Osteoblast (primary cell): Measurements from ENCODE around the gene KCNH5. TPM values are rescaled to one million over a fixed set of nuclear protein-coding genes. Genes with fewer than 3 reads are reported as not detected.

ENCODE experiments used
- DNase-seq: peaks from one replicate; pipeline ENCODE4 v3.0.0; 2011; ENCODE audit warnings: low spot score, mixed read lengths; ENCODE audit not compliant: insufficient read length; ENCODE audit errors: missing footprints
- H2AFZ ChIP-seq: 2 replicates; pipeline ENCODE4 v1.6.0; 2011; ENCODE audit warnings: mild to moderate bottlenecking, low read length
- H3K27ac ChIP-seq: 2 replicates; pipeline ENCODE4 v1.5.1; 2011; ENCODE audit warnings: mild to moderate bottlenecking, low read depth, low read length, moderate library complexity
- H3K27me3 ChIP-seq: 2 replicates; pipeline ENCODE4 v1.6.0; 2012; ENCODE audit warnings: mild to moderate bottlenecking, control low read depth, inconsistent platforms, low read length, moderate library complexity; ENCODE audit not compliant: insufficient read depth
- H3K36me3 ChIP-seq: 2 replicates; pipeline ENCODE4 v1.5.1; 2011; ENCODE audit warnings: mild to moderate bottlenecking, low read length, control low read depth, moderate library complexity; ENCODE audit not compliant: insufficient read depth
- H3K4me1 ChIP-seq: 2 replicates; pipeline ENCODE4 v1.5.1; 2011; ENCODE audit warnings: mild to moderate bottlenecking, low read length, control low read depth, moderate library complexity; ENCODE audit not compliant: insufficient read depth
- H3K4me2 ChIP-seq: 2 replicates; pipeline ENCODE4 v1.6.0; 2011; ENCODE audit warnings: mild to moderate bottlenecking, low read length; ENCODE audit not compliant: insufficient read depth
- H3K4me3 ChIP-seq: fragments of 200-600 bp; sonication (generic); 3 replicates; pipeline ENCODE4 v1.5.1; 2012; ENCODE audit warnings: mild to moderate bottlenecking, low read length, inconsistent platforms; ENCODE audit not compliant: insufficient read depth
- H3K79me2 ChIP-seq: 2 replicates; pipeline ENCODE4 v1.6.0; 2012; ENCODE audit warnings: mild to moderate bottlenecking, low read length, control low read depth, inconsistent platforms; ENCODE audit not compliant: insufficient read depth
- H3K9me3 ChIP-seq: 2 replicates; pipeline ENCODE4 v1.5.1; 2011; ENCODE audit warnings: low read depth, low read length, control low read depth
- H4K20me1 ChIP-seq: 2 replicates; pipeline ENCODE4 v1.6.0; 2012; ENCODE audit warnings: mild to moderate bottlenecking, low read length, control low read depth; ENCODE audit not compliant: insufficient read depth
- CTCF ChIP-seq: IDR thresholded peaks from 2 replicates; pipeline ENCODE4 v1.5.1; 2011; ENCODE audit warnings: mild to moderate bottlenecking, low read depth, low read length, moderate library complexity; ENCODE audit errors: extremely low read depth
- total RNA-seq: library from RNA; depleted of rRNA; stranded (reverse); fragments of >200 nt; gene quantifications from 2 replicates; pipeline ENCODE4 v1.2.3, GENCODE V29; 2012

Gene KCNH5
- total RNA-seq, 1 donor, result not detected

DNA sequence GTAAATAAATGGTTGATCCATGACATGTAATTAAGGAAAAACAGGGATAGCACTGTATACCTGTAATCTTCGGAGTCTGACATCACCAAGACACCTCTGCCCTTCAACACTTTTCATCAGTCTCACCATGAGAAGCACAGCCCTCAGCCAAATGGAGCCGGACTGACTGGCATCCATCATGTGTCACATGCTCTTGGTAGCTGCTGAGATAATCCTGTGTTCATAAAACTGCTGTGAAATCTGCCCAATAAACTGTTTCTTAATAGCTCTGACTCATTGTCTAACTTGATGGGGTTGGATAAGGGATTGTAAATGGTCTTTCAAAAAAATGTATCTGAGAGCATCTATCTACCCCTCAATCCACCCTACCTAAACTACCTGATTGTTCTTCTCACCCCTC, 33.6 kb downstream of the KCNH5 start:
- Histone ChIP-seq H3K79me2 (no peaks in the 10 kb centered on the region), H3K27ac (no peak overlapping the region), H3K36me3 (no peaks in the 10 kb centered on the region), H3K27me3 (no peaks in the 10 kb centered on the region), H3K4me2 (no peak overlapping the region), H3K9me3 (no peaks in the 10 kb centered on the region), H3K4me3 (no peak overlapping the region), H4K20me1 (no peaks in the 10 kb centered on the region), H2AFZ (no peak overlapping the region), H3K4me1 (no peaks in the 10 kb centered on the region)
- DNase-seq, result no peak
- no peak for TF ChIP-seq CTCF

DNA sequence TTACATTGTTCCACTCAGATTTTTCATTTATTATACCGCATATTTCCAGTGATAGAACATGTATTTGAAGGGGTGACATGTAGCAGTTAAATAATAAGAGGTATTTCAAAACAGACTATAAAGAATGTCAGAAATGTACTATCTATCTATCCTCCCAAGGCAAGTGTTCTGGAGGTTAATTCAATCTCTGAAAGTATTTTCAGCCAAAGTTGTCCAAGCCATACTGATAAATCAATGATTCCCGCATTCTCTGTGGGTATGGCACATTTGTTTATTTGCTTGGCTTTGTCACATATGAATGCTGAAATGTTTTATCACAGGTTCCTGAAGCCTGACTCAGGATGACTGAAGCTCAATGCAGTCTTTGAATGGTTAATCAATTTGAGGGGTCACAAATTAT, 35.8 kb downstream of the KCNH5 start:
- Histone ChIP-seq H3K4me2 (no peak overlapping the region), H3K4me3 (no peak overlapping the region), H3K27me3 (no peaks in the 10 kb centered on the region), H2AFZ (no peak overlapping the region), H3K79me2 (no peaks in the 10 kb centered on the region), H3K27ac (no peak overlapping the region), H3K4me1 (no peaks in the 10 kb centered on the region), H3K9me3 (no peaks in the 10 kb centered on the region), H4K20me1 (no peaks in the 10 kb centered on the region), H3K36me3 (no peaks in the 10 kb centered on the region)
- TF ChIP-seq CTCF, result no peak
- DNase-seq, result no peak

DNA sequence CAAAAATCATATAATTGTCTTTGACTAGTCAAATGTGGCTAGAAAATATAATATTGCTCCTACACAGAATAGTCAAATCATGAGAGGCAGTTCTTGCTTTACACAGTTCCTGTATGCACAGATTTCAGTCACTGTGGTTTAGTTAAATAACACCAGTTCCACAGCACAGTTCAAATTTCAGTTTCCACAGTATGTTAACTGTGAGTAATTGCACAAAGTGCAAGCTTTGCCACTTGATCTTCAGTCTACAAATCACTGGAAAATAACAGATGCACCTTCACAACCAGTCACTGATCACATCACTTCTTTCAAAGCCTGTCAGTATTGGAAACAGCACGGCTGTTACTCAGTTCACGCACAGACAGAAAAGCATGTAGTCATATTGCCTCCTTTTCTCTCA, 38.7 kb downstream of the KCNH5 start:
- Histone ChIP-seq H4K20me1 (no peaks in the 10 kb centered on the region), H3K36me3 (no peaks in the 10 kb centered on the region), H2AFZ (no peak overlapping the region), H3K27me3 (no peaks in the 10 kb centered on the region), H3K27ac (no peak overlapping the region), H3K79me2 (no peaks in the 10 kb centered on the region), H3K4me1 (no peaks in the 10 kb centered on the region), H3K4me3 (no peak overlapping the region), H3K9me3 (no peaks in the 10 kb centered on the region), H3K4me2 (no peak overlapping the region)
- DNase-seq, result no peak
- no peak for TF ChIP-seq CTCF

DNA sequence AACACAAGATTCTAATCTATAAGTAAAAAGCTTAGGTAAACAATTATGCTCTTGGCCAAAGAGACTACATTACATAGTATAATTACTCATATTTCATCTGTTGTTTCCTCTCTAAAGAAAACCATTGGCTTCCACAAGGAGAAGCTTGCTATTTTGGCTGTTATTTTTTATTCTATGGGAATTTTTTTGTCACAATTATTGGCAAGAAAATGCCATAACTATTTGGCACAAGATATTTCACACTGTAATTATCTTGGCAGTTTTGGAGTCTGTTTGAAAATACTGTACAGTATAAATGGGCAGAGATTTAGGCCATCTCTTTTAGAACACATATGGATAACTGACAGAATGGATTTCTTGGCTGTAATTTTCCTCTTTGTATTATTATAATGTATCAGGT, 51.2 kb downstream of the KCNH5 start:
- no peak for TF ChIP-seq CTCF
- H3K4me1 ChIP-seq, result no peaks in the 10 kb centered on the region
- no peaks in the 10 kb centered on the region for H3K79me2 ChIP-seq
- H4K20me1 ChIP-seq, result no peaks in the 10 kb centered on the region
- H3K27ac ChIP-seq, result no peak overlapping the region
- no peaks in the 10 kb centered on the region for H3K9me3 ChIP-seq
- no peaks in the 10 kb centered on the region for H3K27me3 ChIP-seq
- H3K4me2 ChIP-seq, result no peak overlapping the region
- no peak overlapping the region for H3K4me3 ChIP-seq
- no peaks in the 10 kb centered on the region for H3K36me3 ChIP-seq
- DNase-seq, result no peak
- H2AFZ ChIP-seq, result no peak overlapping the region
